Osteoblast (primary cell): ENCODE measurements around the gene SLC35A2. TPM values are rescaled to one million over a fixed set of nuclear protein-coding genes. Genes with fewer than 3 reads are reported as not detected.

Source experiments
- DNase-seq: peaks from one replicate; pipeline ENCODE4 v3.0.0; 2011; ENCODE audit warnings: low spot score, mixed read lengths; ENCODE audit not compliant: insufficient read length; ENCODE audit errors: missing footprints
- H2AFZ ChIP-seq: 2 replicates; pipeline ENCODE4 v1.6.0; 2011; ENCODE audit warnings: mild to moderate bottlenecking, low read length
- H3K27ac ChIP-seq: 2 replicates; pipeline ENCODE4 v1.5.1; 2011; ENCODE audit warnings: mild to moderate bottlenecking, low read depth, low read length, moderate library complexity
- H3K27me3 ChIP-seq: 2 replicates; pipeline ENCODE4 v1.6.0; 2012; ENCODE audit warnings: mild to moderate bottlenecking, control low read depth, inconsistent platforms, low read length, moderate library complexity; ENCODE audit not compliant: insufficient read depth
- H3K36me3 ChIP-seq: 2 replicates; pipeline ENCODE4 v1.5.1; 2011; ENCODE audit warnings: mild to moderate bottlenecking, low read length, control low read depth, moderate library complexity; ENCODE audit not compliant: insufficient read depth
- H3K4me1 ChIP-seq: 2 replicates; pipeline ENCODE4 v1.5.1; 2011; ENCODE audit warnings: mild to moderate bottlenecking, low read length, control low read depth, moderate library complexity; ENCODE audit not compliant: insufficient read depth
- H3K4me2 ChIP-seq: 2 replicates; pipeline ENCODE4 v1.6.0; 2011; ENCODE audit warnings: mild to moderate bottlenecking, low read length; ENCODE audit not compliant: insufficient read depth
- H3K4me3 ChIP-seq: fragments of 200-600 bp; sonication (generic); 3 replicates; pipeline ENCODE4 v1.5.1; 2012; ENCODE audit warnings: mild to moderate bottlenecking, low read length, inconsistent platforms; ENCODE audit not compliant: insufficient read depth
- H3K79me2 ChIP-seq: 2 replicates; pipeline ENCODE4 v1.6.0; 2012; ENCODE audit warnings: mild to moderate bottlenecking, low read length, control low read depth, inconsistent platforms; ENCODE audit not compliant: insufficient read depth
- H3K9me3 ChIP-seq: 2 replicates; pipeline ENCODE4 v1.5.1; 2011; ENCODE audit warnings: low read depth, low read length, control low read depth
- H4K20me1 ChIP-seq: 2 replicates; pipeline ENCODE4 v1.6.0; 2012; ENCODE audit warnings: mild to moderate bottlenecking, low read length, control low read depth; ENCODE audit not compliant: insufficient read depth
- total RNA-seq: library from RNA; depleted of rRNA; stranded (reverse); fragments of >200 nt; gene quantifications from 2 replicates; pipeline ENCODE4 v1.2.3, GENCODE V29; 2012
- TF ChIP-seq, protein P1 (sequence below): IDR thresholded peaks from 2 replicates; pipeline ENCODE4 v1.5.1; 2011; ENCODE audit warnings: mild to moderate bottlenecking, low read depth, low read length, moderate library complexity; ENCODE audit errors: extremely low read depth

Gene SLC35A2
- total RNA-seq, 1 donor, result 15.6 TPM

DNA sequence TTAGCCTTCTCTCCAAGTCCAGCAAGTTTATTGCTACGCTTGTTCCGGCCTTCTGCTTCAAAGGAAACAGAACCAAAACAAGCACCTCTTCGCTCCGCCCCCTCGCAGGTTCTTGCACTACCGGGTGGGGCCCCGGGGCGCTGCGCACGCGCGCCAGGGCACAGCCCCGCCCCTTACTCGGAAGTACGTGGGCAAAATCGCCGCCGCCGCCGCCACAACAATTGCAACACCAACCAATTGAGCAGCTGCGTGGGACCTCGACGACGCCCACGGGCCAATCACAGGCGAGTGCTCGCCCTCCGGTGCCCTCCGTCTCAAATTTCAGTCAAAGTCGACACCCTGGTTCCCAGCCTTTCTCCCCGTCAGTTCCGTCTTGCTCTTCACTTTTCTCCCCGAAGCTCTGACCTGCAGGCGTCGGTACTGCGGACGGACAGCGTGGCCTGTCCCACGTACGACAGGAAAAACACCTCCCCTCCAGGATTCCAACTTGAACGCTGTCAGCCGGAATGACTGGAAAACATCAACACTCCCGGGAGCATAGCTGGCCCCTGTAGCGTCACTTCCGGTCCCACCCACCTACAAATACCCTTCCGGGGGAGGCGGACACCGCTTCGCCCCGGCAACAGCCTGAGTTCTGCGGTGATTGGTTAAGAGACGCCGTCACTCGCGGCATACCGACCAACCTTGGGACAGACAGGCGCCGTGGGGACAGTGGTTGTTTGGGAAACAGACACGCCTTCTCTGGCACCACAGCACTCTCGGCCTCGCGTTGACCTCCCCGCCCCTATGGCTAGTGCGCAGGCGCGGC is 46.6 kb upstream of the SLC35A2 start:
- H3K36me3 ChIP-seq, result peaks cover 17% of the 10 kb centered on the region
- TF ChIP-seq, protein P1, sequence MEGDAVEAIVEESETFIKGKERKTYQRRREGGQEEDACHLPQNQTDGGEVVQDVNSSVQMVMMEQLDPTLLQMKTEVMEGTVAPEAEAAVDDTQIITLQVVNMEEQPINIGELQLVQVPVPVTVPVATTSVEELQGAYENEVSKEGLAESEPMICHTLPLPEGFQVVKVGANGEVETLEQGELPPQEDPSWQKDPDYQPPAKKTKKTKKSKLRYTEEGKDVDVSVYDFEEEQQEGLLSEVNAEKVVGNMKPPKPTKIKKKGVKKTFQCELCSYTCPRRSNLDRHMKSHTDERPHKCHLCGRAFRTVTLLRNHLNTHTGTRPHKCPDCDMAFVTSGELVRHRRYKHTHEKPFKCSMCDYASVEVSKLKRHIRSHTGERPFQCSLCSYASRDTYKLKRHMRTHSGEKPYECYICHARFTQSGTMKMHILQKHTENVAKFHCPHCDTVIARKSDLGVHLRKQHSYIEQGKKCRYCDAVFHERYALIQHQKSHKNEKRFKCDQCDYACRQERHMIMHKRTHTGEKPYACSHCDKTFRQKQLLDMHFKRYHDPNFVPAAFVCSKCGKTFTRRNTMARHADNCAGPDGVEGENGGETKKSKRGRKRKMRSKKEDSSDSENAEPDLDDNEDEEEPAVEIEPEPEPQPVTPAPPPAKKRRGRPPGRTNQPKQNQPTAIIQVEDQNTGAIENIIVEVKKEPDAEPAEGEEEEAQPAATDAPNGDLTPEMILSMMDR, result no peak
- H2AFZ ChIP-seq, result peak overlapping the region; percentile 63
- H3K4me1 ChIP-seq, result peaks cover 18% of the 10 kb centered on the region
- H3K27me3 ChIP-seq, result no peaks in the 10 kb centered on the region
- H3K4me2 ChIP-seq, result peak overlapping the region; percentile 85
- peaks cover 24% of the 10 kb centered on the region for H4K20me1 ChIP-seq
- DNase-seq, result peak; percentile 98
- peaks cover 42% of the 10 kb centered on the region for H3K79me2 ChIP-seq
- no peaks in the 10 kb centered on the region for H3K9me3 ChIP-seq
- peak overlapping the region; percentile 79 for H3K4me3 ChIP-seq
- H3K27ac ChIP-seq, result peak overlapping the region; percentile 100

DNA sequence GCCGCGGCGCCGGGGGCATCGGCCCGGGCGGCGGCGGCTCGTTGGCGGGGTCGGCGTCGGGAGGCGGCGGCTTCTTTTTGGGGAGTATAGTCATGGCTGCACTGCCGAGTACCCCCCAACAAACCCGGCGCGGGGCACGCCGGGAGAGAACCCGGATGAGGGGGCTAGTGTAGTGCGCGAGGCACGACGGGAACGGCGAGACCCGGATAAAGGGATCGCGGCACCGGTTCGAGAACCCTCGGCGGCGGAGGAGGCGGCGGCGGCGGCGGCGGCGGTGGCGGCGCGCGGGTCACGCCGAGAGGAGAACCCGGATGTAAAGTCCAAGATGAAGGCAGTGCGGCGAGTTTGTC is 46.0 kb upstream of the SLC35A2 start, which contains the start of gene OTUD5:
TSS of gene OTUD5 (minus strand) at position 131 of the 350 bp plus-strand sequence. CDS start at position 94, 37 bp downstream.
- Histone ChIP-seq H3K4me3 (peak within 1 kb of the TSS; percentile 79), H3K9me3 (no peaks in the 10 kb centered on the region), H3K27ac (peak within 1 kb of the TSS; percentile 100), H3K79me2 (peaks cover 47% of the 10 kb centered on the region), H3K4me2 (peak within 1 kb of the TSS; percentile 93), H3K36me3 (peaks cover 17% of the 10 kb centered on the region), H4K20me1 (peaks cover 24% of the 10 kb centered on the region), H2AFZ (peak within 1 kb of the TSS; percentile 63), H3K27me3 (no peaks in the 10 kb centered on the region), H3K4me1 (peaks cover 18% of the 10 kb centered on the region)
- DNase-seq, result peak; percentile 94
- TF ChIP-seq, protein P1, result no peak

DNA sequence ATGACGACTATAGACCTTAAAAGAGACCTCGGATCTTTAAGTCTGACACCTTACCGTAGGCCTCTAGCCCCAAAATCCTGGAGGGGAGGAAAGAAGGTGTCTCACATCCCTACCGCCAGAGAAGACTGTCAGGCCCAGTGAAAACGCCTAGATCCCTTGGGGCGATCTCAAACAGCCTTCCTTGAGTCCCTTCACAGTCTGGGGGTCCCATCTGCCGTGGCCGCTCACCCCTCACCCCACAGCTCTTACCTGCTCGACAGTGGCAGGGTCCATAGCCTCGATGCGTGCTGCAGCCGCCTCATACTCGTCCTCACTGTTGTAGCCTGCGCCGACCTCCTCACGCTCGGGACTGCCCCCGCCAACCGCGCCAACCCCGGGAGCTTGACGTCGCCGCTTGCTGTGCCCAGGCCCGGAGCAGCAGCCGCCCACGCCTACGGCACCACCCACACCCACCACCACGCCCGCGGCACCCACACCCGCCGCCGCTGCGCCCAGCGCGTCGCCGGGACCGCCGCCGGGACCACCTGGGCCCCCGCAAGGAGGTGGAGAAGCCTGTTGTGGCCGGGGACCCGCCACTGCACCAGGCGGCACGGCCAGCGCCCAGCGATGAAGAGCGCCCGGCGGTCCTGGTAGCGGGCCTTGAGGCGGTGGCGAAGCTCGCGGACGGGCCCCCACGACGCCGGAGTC is 45.4 kb upstream of the SLC35A2 start:
- H3K36me3 ChIP-seq, result peaks cover 17% of the 10 kb centered on the region
- H3K27me3 ChIP-seq, result no peaks in the 10 kb centered on the region
- H3K4me1 ChIP-seq, result peaks cover 18% of the 10 kb centered on the region
- H3K27ac ChIP-seq, result peak overlapping the region; percentile 63
- peak overlapping the region; percentile 79 for H3K4me3 ChIP-seq
- no peak for DNase-seq
- no peak overlapping the region for H2AFZ ChIP-seq
- TF ChIP-seq, protein P1, result no peak
- peaks cover 53% of the 10 kb centered on the region for H3K79me2 ChIP-seq
- H4K20me1 ChIP-seq, result peaks cover 24% of the 10 kb centered on the region
- no peaks in the 10 kb centered on the region for H3K9me3 ChIP-seq
- H3K4me2 ChIP-seq, result peak overlapping the region; percentile 93

DNA sequence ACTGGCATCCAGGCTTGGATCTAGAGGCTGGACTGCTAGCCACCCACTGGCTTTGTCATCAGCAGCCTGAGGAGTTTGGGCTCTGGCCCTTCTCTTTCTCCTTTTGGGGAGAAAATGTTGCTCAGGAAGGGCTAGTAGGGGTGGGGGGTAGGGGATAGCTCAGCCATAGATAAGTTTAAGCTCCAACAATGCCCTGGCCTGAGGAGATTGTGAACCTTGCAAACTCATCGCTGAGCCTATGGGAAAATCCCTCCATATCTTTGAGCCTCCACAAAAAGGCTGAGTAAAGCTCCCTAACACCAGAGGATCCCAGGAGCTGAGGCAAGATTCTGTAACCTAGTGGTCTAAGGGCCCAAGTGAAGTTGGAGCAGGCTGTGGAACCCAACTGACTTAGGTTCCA is 37.1 kb upstream of the SLC35A2 start:
- Histone ChIP-seq H4K20me1 (peaks cover 19% of the 10 kb centered on the region), H2AFZ (no peak overlapping the region), H3K4me1 (no peaks in the 10 kb centered on the region), H3K9me3 (no peaks in the 10 kb centered on the region), H3K79me2 (peaks cover 76% of the 10 kb centered on the region), H3K4me2 (no peak overlapping the region), H3K36me3 (peaks cover 6% of the 10 kb centered on the region), H3K27me3 (no peaks in the 10 kb centered on the region), H3K27ac (no peak overlapping the region), H3K4me3 (no peak overlapping the region)
- no peak for DNase-seq
- TF ChIP-seq, protein P1, result no peak
